ENCODE results near the gene SMCO2.

DNA sequence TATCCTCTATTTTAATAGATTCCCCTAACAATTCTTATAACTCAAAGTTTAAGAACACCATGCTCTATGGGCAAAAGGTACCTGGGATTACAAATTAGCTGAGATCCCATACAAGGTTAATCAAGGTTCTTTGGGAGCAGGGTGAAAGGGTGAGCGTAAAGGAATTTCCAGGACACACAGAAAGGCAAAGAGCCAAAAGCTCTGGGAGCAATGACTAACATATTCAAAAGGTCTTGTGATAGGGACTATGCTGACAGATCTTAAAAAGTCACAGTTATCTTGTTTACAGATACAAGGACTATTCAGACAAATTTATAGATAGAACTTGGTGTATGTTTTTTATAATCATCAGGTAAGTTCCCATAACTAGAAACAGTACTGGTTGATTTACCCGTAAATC, 58.0 kb downstream of the SMCO2 start:
- TF ChIP-seq YY1 (IDR thresholded peaks at IDR 0.05; ENCODE audit: insufficient read depth, insufficient read length) (no peak), ZNF274 (IDR thresholded peaks at IDR 0.05; ENCODE audit: low read depth, low read length) (no peak), SUZ12 (IDR thresholded peaks at IDR 0.05; ENCODE audit: extremely low read depth, insufficient read depth, insufficient read length) (no peak)
